SK-N-SH (cell line): ENCODE measurements around the gene SNRPB2. TPM values are rescaled to one million over a fixed set of nuclear protein-coding genes. Genes with fewer than 3 reads are reported as not detected.

Experiments used
- CTCF ChIA-PET: fragments of 300-600, 350-600 bp; formaldehyde crosslinking; extraction: SDS; loops from one replicate; lab custom pipeline; 2021; lab: Yijun Ruan, JAX
- POLR2A ChIA-PET: fragments of 350-600 bp; sonication (Branson Sonifier 250); formaldehyde crosslinking; extraction: SDS; loops from one replicate; lab custom pipeline; 2020; ENCODE audit warnings: antibody characterized with exemption, inconsistent platforms; lab: Yijun Ruan, JAX
- DNase-seq: peaks from one replicate; pipeline ENCODE4 v3.0.0; 2012
- H2AFZ ChIP-seq: fragments of 200-600 bp; sonication (generic); 2 replicates; pipeline ENCODE4 v1.8.1; 2016; ENCODE audit warnings: antibody characterized with exemption, mild to moderate bottlenecking, low read depth
- H3F3A ChIP-seq: fragments of 200-600 bp; sonication (generic); replicated peaks from 2 replicates; pipeline ENCODE3; 2016; ENCODE audit warnings: antibody characterized with exemption, mild to moderate bottlenecking; ENCODE audit not compliant: insufficient read depth
- H3K27ac ChIP-seq, 2 experiments: fragments of 200-500 bp in 1 of 2; fragments of 200-600 bp in 1 of 2; sonication (Bioruptor generic) in 1 of 2; sonication (generic), shearing (Covaris generic) in 1 of 2; 2 replicates each; pipeline versions ENCODE4 v1.5.1 to v1.6.1; 2014 to 2016; ENCODE audit warnings: low read depth in 2 of 2, inconsistent platforms in 1 of 2, low read length in 1 of 2, mild to moderate bottlenecking in 1 of 2, mixed read lengths in 1 of 2
- H3K27me3 ChIP-seq: fragments of 200-600 bp; sonication (generic), shearing (Covaris generic); 2 replicates; pipeline ENCODE4 v1.6.1; 2016; ENCODE audit warnings: mixed run types; ENCODE audit not compliant: insufficient read depth
- H3K36me3 ChIP-seq, 2 experiments: fragments of 200-500 bp in 1 of 2; fragments of 200-600 bp in 1 of 2; sonication (Bioruptor generic) in 1 of 2; sonication (generic) in 1 of 2; replicated peaks in 1 of 2; 2 replicates each; pipeline versions ENCODE3 to v1.5.1; 2014 to 2016; ENCODE audit warnings: low read length in 1 of 2, mild to moderate bottlenecking in 1 of 2; ENCODE audit not compliant: insufficient read depth in 2 of 2, control insufficient read depth in 1 of 2
- H3K4me1 ChIP-seq, 2 experiments: fragments of 200-500 bp in 1 of 2; fragments of 200-600 bp in 1 of 2; sonication (Bioruptor generic) in 1 of 2; sonication (generic), shearing (Covaris generic) in 1 of 2; 2 replicates each; pipeline versions ENCODE4 v1.5.1 to v1.6.1; 2014 to 2016; ENCODE audit warnings: low read depth in 1 of 2, low read length in 1 of 2, mixed run types in 1 of 2; ENCODE audit not compliant: insufficient read depth in 2 of 2, control insufficient read depth in 1 of 2
- H3K4me2 ChIP-seq: fragments of 200-600 bp; sonication (generic), shearing (Covaris generic); 2 replicates; pipeline ENCODE4 v1.6.1; 2017; ENCODE audit warnings: mixed run types
- H3K4me3 ChIP-seq, 2 experiments: fragments of 200-500 bp in 1 of 2; fragments of 200-600 bp in 1 of 2; sonication (Bioruptor generic) in 1 of 2; sonication (generic), shearing (Covaris generic) in 1 of 2; 2 replicates each; pipeline versions ENCODE4 v1.5.1 to v1.8.1; 2014 to 2016; ENCODE audit warnings: low read depth in 2 of 2, inconsistent platforms in 1 of 2, low read length in 1 of 2, mild to moderate bottlenecking in 1 of 2, mixed read lengths in 1 of 2, moderate library complexity in 1 of 2
- H3K79me2 ChIP-seq: fragments of 200-600 bp; sonication (generic); 2 replicates; pipeline ENCODE4 v1.8.1; 2017; ENCODE audit warnings: mild to moderate bottlenecking; ENCODE audit not compliant: insufficient read depth
- H3K9ac ChIP-seq: fragments of 200-600 bp; sonication (generic); 2 replicates; pipeline ENCODE4 v1.6.1; 2017; ENCODE audit warnings: mixed run types
- H3K9me2 ChIP-seq: fragments of 200-600 bp; sonication (generic); 2 replicates; pipeline ENCODE4 v1.6.1; 2017; ENCODE audit warnings: mixed run types
- H3K9me3 ChIP-seq: fragments of 200-600 bp; sonication (generic); 2 replicates; pipeline ENCODE4 v1.6.1; 2017; ENCODE audit warnings: mixed run types, mild to moderate bottlenecking, moderate library complexity
- H4K20me1 ChIP-seq: fragments of 200-600 bp; sonication (generic); 2 replicates; pipeline ENCODE4 v1.6.1; 2017; ENCODE audit warnings: mild to moderate bottlenecking, mixed run types; ENCODE audit not compliant: insufficient read depth
- CTCF ChIP-seq: fragments of 200-600 bp; sonication (generic); IDR thresholded peaks from 2 replicates; pipeline ENCODE4 v1.6.1; 2017; ENCODE audit warnings: antibody characterized with exemption, mild to moderate bottlenecking, moderate library complexity
- ELF1 ChIP-seq: IDR thresholded peaks from 2 replicates; pipeline ENCODE4 v1.4.0; 2012
- EZH2phosphoT487 ChIP-seq: fragments of 200-600 bp; sonication (generic); IDR thresholded peaks from 2 replicates; pipeline ENCODE4 v1.6.1; 2017; ENCODE audit warnings: low read depth, mixed run types, mild to moderate bottlenecking, antibody characterized with exemption, moderate library complexity, borderline replicate concordance
- FOSL2 ChIP-seq: IDR thresholded peaks from 2 replicates; pipeline ENCODE4 v1.4.0; 2012; ENCODE audit warnings: low read depth, mild to moderate bottlenecking, moderate library complexity, borderline replicate concordance
- FOXM1 ChIP-seq: IDR thresholded peaks from 2 replicates; pipeline ENCODE4 v1.4.0; 2012; ENCODE audit warnings: low read depth, mild to moderate bottlenecking
- GABPA ChIP-seq: IDR thresholded peaks from 2 replicates; pipeline ENCODE4 v1.4.0; 2012; ENCODE audit warnings: low read depth, mild to moderate bottlenecking
- JUND ChIP-seq: IDR thresholded peaks from 2 replicates; pipeline ENCODE4 v1.4.0; 2012
- MEF2A ChIP-seq: IDR thresholded peaks from 2 replicates; pipeline ENCODE4 v1.4.0; 2012; ENCODE audit warnings: low read depth, borderline replicate concordance
- MXI1 ChIP-seq: IDR thresholded peaks from 2 replicates; pipeline ENCODE4 v1.6.1; 2012; ENCODE audit warnings: mild to moderate bottlenecking, low read depth, low read length, improper control_type of control experiment
- NFIC ChIP-seq: IDR thresholded peaks from 2 replicates; pipeline ENCODE4 v1.4.0; 2012; ENCODE audit warnings: borderline replicate concordance
- PBX3 ChIP-seq: IDR thresholded peaks from 2 replicates; pipeline ENCODE4; 2012
- POLR2AphosphoS5 ChIP-seq: IDR thresholded peaks from 2 replicates; pipeline ENCODE4 v1.6.1; 2012; ENCODE audit warnings: low read depth, low read length
- RAD21 ChIP-seq: IDR thresholded peaks from 2 replicates; pipeline ENCODE4 v1.6.1; 2012; ENCODE audit warnings: mild to moderate bottlenecking, low read length
- RCOR1 ChIP-seq: fragments of 150-350 bp; IDR thresholded peaks from 2 replicates; pipeline ENCODE4 v1.6.1; 2017; ENCODE audit warnings: antibody characterized with exemption, low read length
- REST ChIP-seq: IDR thresholded peaks from 2 replicates; pipeline ENCODE4 v1.6.1; 2012; ENCODE audit warnings: mild to moderate bottlenecking, low read depth, low read length, moderate library complexity
- SIN3A ChIP-seq: IDR thresholded peaks from 2 replicates; pipeline ENCODE4 v1.6.1; 2012; ENCODE audit warnings: low read depth, mild to moderate bottlenecking, low read length, moderate library complexity, borderline replicate concordance
- SMC3 ChIP-seq: IDR thresholded peaks from 2 replicates; pipeline ENCODE4 v1.6.1; 2012; ENCODE audit warnings: low read depth, low read length, improper control_type of control experiment
- TAF1 ChIP-seq: IDR thresholded peaks from 2 replicates; pipeline ENCODE4 v1.6.1; 2012; ENCODE audit warnings: low read depth, mild to moderate bottlenecking, low read length, moderate library complexity, borderline replicate concordance
- TCF12 ChIP-seq: IDR thresholded peaks from 2 replicates; pipeline ENCODE4 v1.4.0; 2012
- WGBS: methylation state at CpG from one replicate; pipeline ENCODE4 v1.1.6; 2017; ENCODE audit warnings: low lambda C conversion rate; 5-methylcytosine and 5-hydroxymethylcytosine counted together
- polyA plus RNA-seq, 3 experiments: library from polyadenylated mRNA; depleted of rRNA; stranded (reverse); fragments of >200 nt; gene quantifications; 2 replicates each; pipeline ENCODE4 v1.2.3, GENCODE V29; 2012

The SNRPB2 gene
- polyA plus RNA-seq, 1 of the 3 experiments (the other 2 are of a cell fraction): 46.6 TPM

- H3K9ac ChIP-seq: no peak overlapping the region
- no peaks in the 10 kb centered on the region for H3K79me2 ChIP-seq
- no peak overlapping the region for H3K4me3 ChIP-seq
- H3K27ac ChIP-seq: no peak overlapping the region; a peak in 1 of 4 replicates
- H3F3A ChIP-seq: no peaks in the 10 kb centered on the region
- H3K4me1 ChIP-seq: peaks cover 0 to 8% of the 10 kb centered on the region in 2 experiments; a peak in 2 of 4 replicates
- no peak for TF ChIP-seq SMC3
- TF ChIP-seq TAF1: no peak
- no peak for TF ChIP-seq MXI1
- no peak for TF ChIP-seq JUND
- ChIA-PET POLR2A (no interaction called here), CTCF (no interaction called here)
- no peaks in the 10 kb centered on the region for H4K20me1 ChIP-seq
- H2AFZ ChIP-seq: no peak overlapping the region
- H3K36me3 ChIP-seq: no peaks in the 10 kb centered on the region
- H3K9me3 ChIP-seq: no peaks in the 10 kb centered on the region
- no peak overlapping the region for H3K4me2 ChIP-seq
- H3K9me2 ChIP-seq: no peaks in the 10 kb centered on the region
- no peak for DNase-seq
- H3K27me3 ChIP-seq: no peaks in the 10 kb centered on the region
- 18% methylated on average over 2 of the region's 2 CpGs for WGBS
Observed at GRCh38 chr20:16691381-16691780, 38.4 kb upstream of the SNRPB2 start.

- no peaks in the 10 kb centered on the region for H3K27me3 ChIP-seq
- no peak overlapping the region for H2AFZ ChIP-seq
- H3K9me2 ChIP-seq: no peaks in the 10 kb centered on the region
- no peak overlapping the region for H3K4me2 ChIP-seq
- CTCF ChIA-PET: interaction anchor here (1.3 kb wide), 1 partner anchor 17 kb away, joined by 3 read pairs; no protein-coding TSS in a partner anchor
- H3K9ac ChIP-seq: no peak overlapping the region
- no peaks in the 10 kb centered on the region for H3K9me3 ChIP-seq
- H3K36me3 ChIP-seq: no peaks in the 10 kb centered on the region
- H3F3A ChIP-seq: no peaks in the 10 kb centered on the region
- TF ChIP-seq RAD21: no peak
- no peak for TF ChIP-seq CTCF
- no peak for TF ChIP-seq NFIC
- TF ChIP-seq SIN3A: no peak
- TF ChIP-seq FOSL2: no peak
- TF ChIP-seq TCF12: no peak
- no peaks in the 10 kb centered on the region for H3K79me2 ChIP-seq
- 21% methylated on average over 2 of the region's 2 CpGs for WGBS
- peaks cover 0 to 8% of the 10 kb centered on the region in 2 experiments; a peak in 2 of 4 replicates for H3K4me1 ChIP-seq
- no peak overlapping the region for H3K4me3 ChIP-seq
- no peak for DNase-seq
- no peaks in the 10 kb centered on the region for H4K20me1 ChIP-seq
- H3K27ac ChIP-seq: peak overlapping the region in 1 of 2 experiments; percentile 69; a peak in 2 of 4 replicates
- POLR2A ChIA-PET: no interaction called here
Observed at GRCh38 chr20:16692009-16692408, 37.8 kb upstream of the SNRPB2 start.

- H3K4me3 ChIP-seq: no peak overlapping the region
- H3K79me2 ChIP-seq: no peaks in the 10 kb centered on the region
- no peaks in the 10 kb centered on the region for H3K9me2 ChIP-seq
- H2AFZ ChIP-seq: no peak overlapping the region
- CTCF ChIA-PET: interaction anchor here (1.3 kb wide), 1 partner anchor 18 kb away, joined by 3 read pairs; no protein-coding TSS in a partner anchor
- no peaks in the 10 kb centered on the region for H3F3A ChIP-seq
- no peaks in the 10 kb centered on the region for H4K20me1 ChIP-seq
- H3K27ac ChIP-seq: peak overlapping the region in 1 of 2 experiments; percentile 69; a peak in 2 of 4 replicates
- H3K4me1 ChIP-seq: peaks cover 0 to 8% of the 10 kb centered on the region in 2 experiments; a peak in 2 of 4 replicates
- POLR2A ChIA-PET: no interaction called here
- no peaks in the 10 kb centered on the region for H3K36me3 ChIP-seq
- no peaks in the 10 kb centered on the region for H3K9me3 ChIP-seq
- H3K9ac ChIP-seq: no peak overlapping the region
- no peaks in the 10 kb centered on the region for H3K27me3 ChIP-seq
- DNase-seq: no peak
- H3K4me2 ChIP-seq: no peak overlapping the region
- TF ChIP-seq GABPA (no peak), REST (no peak), RCOR1 (no peak), FOXM1 (no peak), ELF1 (no peak), MEF2A (no peak), PBX3 (0 out of 2 replicates have a peak, but pooled peaks have one; percentile 10), POLR2AphosphoS5 (no peak), EZH2phosphoT487 (no peak), JUND (no peak)
Observed at GRCh38 chr20:16692442-16692841, 37.4 kb upstream of the SNRPB2 start.
